Caco-2 (cell line): Measurements from ENCODE around the gene TMOD1. TPM values are rescaled to one million over a fixed set of nuclear protein-coding genes. Genes with fewer than 3 reads are reported as not detected.

Experiments used
- BruUV-seq: library from RNA; stranded (reverse); fragments of 400-500 nt; replicated peaks from 2 replicates; lab custom pipeline; 2021; lab: Mats Ljungman, UMichigan
- CTCF ChIA-PET: fragments of 300-600 bp; sonication (Branson Sonifier 250); formaldehyde crosslinking; loops from one replicate; lab custom pipeline; 2022; ENCODE audit warnings: antibody characterized with exemption; lab: Charles Lee
- POLR2A ChIA-PET: fragments of 300-600 bp; sonication (Branson Sonifier 250); formaldehyde crosslinking; loops from one replicate; lab custom pipeline; 2022; ENCODE audit warnings: antibody characterized with exemption; lab: Charles Lee
- DNase-seq, 2 experiments: peaks; one replicate each; pipeline versions ENCODE4 v3.0.0 to v3.0.0-alpha.2; 2020 to 2022
- H3K27me3 ChIP-seq: replicated peaks from 2 replicates; pipeline ENCODE4 v1.6.0; 2011; ENCODE audit warnings: low read length; ENCODE audit not compliant: control insufficient read depth, insufficient read depth
- H3K36me3 ChIP-seq: 2 replicates; pipeline ENCODE4 v1.5.1; 2011; ENCODE audit warnings: low read length; ENCODE audit not compliant: control insufficient read depth, insufficient read depth
- H3K4me1 ChIP-seq: fragments of 250-450 bp; sonication (Bioruptor Pico); 2 replicates; pipeline ENCODE4 v1.5.1; 2020; ENCODE audit warnings: mild to moderate bottlenecking
- H3K4me3 ChIP-seq: 2 replicates; pipeline ENCODE4 v1.5.1; 2011; ENCODE audit warnings: low read depth, mild to moderate bottlenecking, control low read depth, low read length
- H3K9me3 ChIP-seq: fragments of 250-450 bp; sonication (Bioruptor Pico); 2 replicates; pipeline ENCODE4 v1.5.1; 2020; ENCODE audit warnings: mild to moderate bottlenecking, moderate library complexity
- H3K27ac Mint-ChIP-seq: one replicate; pipeline ENCODE4 v1.8.0; 2022; ENCODE audit warnings: mixed read lengths; ENCODE audit not compliant: unreplicated experiment
- H3K27me3 Mint-ChIP-seq: one replicate; pipeline ENCODE4 v1.8.0; 2022; ENCODE audit warnings: mixed read lengths; ENCODE audit not compliant: insufficient read depth, unreplicated experiment
- H3K36me3 Mint-ChIP-seq: one replicate; pipeline ENCODE4 v1.8.0; 2022; ENCODE audit warnings: mild to moderate bottlenecking, mixed read lengths; ENCODE audit not compliant: insufficient read depth, unreplicated experiment
- H3K4me1 Mint-ChIP-seq: one replicate; pipeline ENCODE4 v1.8.0; 2022; ENCODE audit warnings: low read depth, mixed read lengths; ENCODE audit not compliant: unreplicated experiment
- H3K4me3 Mint-ChIP-seq: one replicate; pipeline ENCODE4 v1.8.0; 2022; ENCODE audit warnings: mild to moderate bottlenecking, moderate library complexity, mixed read lengths; ENCODE audit not compliant: unreplicated experiment
- H3K9me3 Mint-ChIP-seq: one replicate; pipeline ENCODE4 v1.8.0; 2022; ENCODE audit warnings: mixed read lengths; ENCODE audit not compliant: unreplicated experiment
- intact Hi-C: fragments of 100-400 bp; cut with micrococcal nuclease; formaldehyde crosslinking; loops from one replicate; pipeline ENCODE4 v1.10.0; 2022; ENCODE audit not compliant: unreplicated experiment
- total RNA-seq: library from RNA; stranded (reverse); gene quantifications from 2 replicates; pipeline ENCODE4 v1.2.3, GENCODE V29; 2022
- TF ChIP-seq, protein P1 (sequence below), 2 experiments: fragments of 200-600 bp in 1 of 2; IDR thresholded peaks; 1 replicate in 1 of 2; 2 replicates in 1 of 2; pipeline versions ENCODE4 v1.5.1 to v1.8.0; 2011 to 2022; ENCODE audit warnings: antibody characterized with exemption in 1 of 2, control low read depth in 1 of 2, inconsistent platforms in 1 of 2, low read depth in 1 of 2, low read length in 1 of 2, mild to moderate bottlenecking in 1 of 2, moderate library complexity in 1 of 2; ENCODE audit not compliant: insufficient read depth in 1 of 2, severe bottlenecking in 1 of 2, unreplicated experiment in 1 of 2

Gene TMOD1
- total RNA-seq, 1 experiment from 2014 or later, result 1.1 TPM

DNA sequence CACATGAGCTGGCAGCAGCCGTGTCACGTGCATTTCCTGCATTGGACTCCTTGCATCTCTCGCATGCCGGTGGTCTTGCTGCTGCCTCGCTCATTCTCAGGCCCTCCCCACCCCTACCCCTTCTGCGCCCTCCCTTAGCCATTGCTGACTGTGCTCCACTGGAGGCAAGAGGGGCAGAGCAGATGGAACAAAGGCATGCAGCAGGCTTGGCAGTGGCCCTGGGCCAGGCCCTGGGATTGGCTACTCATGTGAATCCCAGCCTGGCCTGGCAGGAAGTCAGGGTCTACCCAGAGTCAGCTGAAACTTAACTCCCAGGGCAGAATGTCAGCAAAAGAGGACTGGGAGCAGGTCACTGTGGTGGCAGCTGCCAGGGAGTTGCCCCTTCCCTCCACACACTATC is 69.4 kb downstream of the TMOD1 start:
- Mint-ChIP-seq H3K27me3 (no peaks in the 10 kb centered on the region), H3K27ac (no peak overlapping the region), H3K4me3 (no peak overlapping the region), H3K9me3 (no peaks in the 10 kb centered on the region), H3K36me3 (no peaks in the 10 kb centered on the region), H3K4me1 (no peaks in the 10 kb centered on the region)
- ChIA-PET POLR2A (no interaction called here), CTCF (no interaction called here)
- no TSS peak for BruUV-seq
- Histone ChIP-seq H3K27me3 (no peaks in the 10 kb centered on the region), H3K36me3 (no peaks in the 10 kb centered on the region), H3K9me3 (no peaks in the 10 kb centered on the region), H3K4me1 (no peaks in the 10 kb centered on the region), H3K4me3 (no peak overlapping the region)
- no peak for DNase-seq
- intact Hi-C loops, result no loop called here
- TF ChIP-seq, protein P1, sequence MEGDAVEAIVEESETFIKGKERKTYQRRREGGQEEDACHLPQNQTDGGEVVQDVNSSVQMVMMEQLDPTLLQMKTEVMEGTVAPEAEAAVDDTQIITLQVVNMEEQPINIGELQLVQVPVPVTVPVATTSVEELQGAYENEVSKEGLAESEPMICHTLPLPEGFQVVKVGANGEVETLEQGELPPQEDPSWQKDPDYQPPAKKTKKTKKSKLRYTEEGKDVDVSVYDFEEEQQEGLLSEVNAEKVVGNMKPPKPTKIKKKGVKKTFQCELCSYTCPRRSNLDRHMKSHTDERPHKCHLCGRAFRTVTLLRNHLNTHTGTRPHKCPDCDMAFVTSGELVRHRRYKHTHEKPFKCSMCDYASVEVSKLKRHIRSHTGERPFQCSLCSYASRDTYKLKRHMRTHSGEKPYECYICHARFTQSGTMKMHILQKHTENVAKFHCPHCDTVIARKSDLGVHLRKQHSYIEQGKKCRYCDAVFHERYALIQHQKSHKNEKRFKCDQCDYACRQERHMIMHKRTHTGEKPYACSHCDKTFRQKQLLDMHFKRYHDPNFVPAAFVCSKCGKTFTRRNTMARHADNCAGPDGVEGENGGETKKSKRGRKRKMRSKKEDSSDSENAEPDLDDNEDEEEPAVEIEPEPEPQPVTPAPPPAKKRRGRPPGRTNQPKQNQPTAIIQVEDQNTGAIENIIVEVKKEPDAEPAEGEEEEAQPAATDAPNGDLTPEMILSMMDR (IDR thresholded peaks at IDR 0.05; ENCODE audit: insufficient read depth in 1 of 2, low read depth in 1 of 2, low read length in 1 of 2, severe bottlenecking in 1 of 2, unreplicated experiment in 1 of 2), result no peak

DNA sequence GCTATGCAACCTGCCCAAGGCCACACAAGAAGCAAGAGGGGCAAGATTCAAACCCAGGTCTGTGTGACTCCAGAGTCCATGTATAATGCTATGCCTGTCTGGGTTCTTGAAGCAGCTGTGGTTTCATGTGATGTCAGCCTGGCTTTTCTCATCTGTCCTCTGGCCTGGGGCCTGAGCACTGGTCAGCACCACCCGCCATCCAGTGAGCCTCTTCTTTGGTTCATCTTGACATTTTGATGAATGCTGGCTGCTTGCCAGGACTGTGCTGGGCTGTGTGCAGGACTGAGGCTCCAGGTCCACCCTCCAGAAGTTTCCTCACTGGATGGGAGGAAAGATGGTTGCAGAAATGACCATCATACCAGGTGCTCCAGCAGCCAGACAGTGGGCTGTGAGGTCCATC is 70.2 kb downstream of the TMOD1 start:
- H3K27ac Mint-ChIP-seq, result no peak overlapping the region
- no peaks in the 10 kb centered on the region for H3K27me3 ChIP-seq
- H3K4me3 Mint-ChIP-seq, result no peak overlapping the region
- no peaks in the 10 kb centered on the region for H3K36me3 ChIP-seq
- no peaks in the 10 kb centered on the region for H3K9me3 Mint-ChIP-seq
- DNase-seq, result no peak
- ChIA-PET POLR2A (no interaction called here), CTCF (no interaction called here)
- H3K4me1 Mint-ChIP-seq, result no peaks in the 10 kb centered on the region
- H3K36me3 Mint-ChIP-seq, result no peaks in the 10 kb centered on the region
- no peaks in the 10 kb centered on the region for H3K27me3 Mint-ChIP-seq
- intact Hi-C loops, result no loop called here
- TF ChIP-seq, protein P1 (IDR thresholded peaks at IDR 0.05; ENCODE audit: insufficient read depth in 1 of 2, low read depth in 1 of 2, low read length in 1 of 2, severe bottlenecking in 1 of 2, unreplicated experiment in 1 of 2), result no peak
- H3K9me3 ChIP-seq, result no peaks in the 10 kb centered on the region
- no peaks in the 10 kb centered on the region for H3K4me1 ChIP-seq
- no peak overlapping the region for H3K4me3 ChIP-seq
- BruUV-seq, result no TSS peak

DNA sequence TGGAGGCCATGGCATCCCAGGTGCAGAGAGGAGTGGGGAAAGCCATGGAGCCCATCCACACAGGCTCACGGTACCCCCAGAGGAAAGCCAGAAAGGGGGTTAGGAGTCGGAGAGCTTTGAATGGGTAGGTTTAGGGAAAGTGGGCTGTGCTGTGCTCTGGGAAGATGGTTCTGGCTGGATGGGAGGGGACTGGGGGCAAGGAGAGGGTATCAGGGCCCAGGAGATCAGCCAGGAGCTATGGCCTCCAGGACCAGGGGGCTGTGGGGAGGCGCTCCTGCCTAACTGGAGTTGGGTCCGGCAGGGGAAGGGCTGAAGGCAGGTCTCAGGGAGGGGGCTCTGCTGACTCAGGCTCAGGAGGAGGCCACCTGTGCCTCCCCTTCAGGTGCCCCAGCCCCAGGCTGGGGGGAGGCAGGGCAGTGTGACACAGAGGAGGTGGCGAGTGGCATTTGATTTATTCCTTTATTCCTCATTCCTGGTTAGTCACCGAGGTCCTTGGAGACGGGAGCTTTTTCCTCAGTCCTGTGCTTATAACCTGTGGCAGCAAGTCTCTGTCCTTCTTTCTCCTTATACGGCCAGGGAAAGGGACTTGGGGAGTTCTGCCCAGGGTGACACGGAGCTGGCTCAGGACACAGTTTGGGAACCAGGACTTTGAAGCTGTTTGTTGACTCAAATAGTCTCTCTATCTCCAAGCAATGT is 70.9 kb downstream of the TMOD1 start:
- Mint-ChIP-seq H3K36me3 (no peaks in the 10 kb centered on the region), H3K9me3 (no peaks in the 10 kb centered on the region), H3K27ac (no peak overlapping the region), H3K4me1 (no peaks in the 10 kb centered on the region), H3K4me3 (no peak overlapping the region), H3K27me3 (no peaks in the 10 kb centered on the region)
- intact Hi-C loops, result no loop called here
- no peaks in the 10 kb centered on the region for H3K27me3 ChIP-seq
- H3K4me3 ChIP-seq, result no peak overlapping the region
- no peak for DNase-seq
- H3K9me3 ChIP-seq, result no peaks in the 10 kb centered on the region
- H3K4me1 ChIP-seq, result no peaks in the 10 kb centered on the region
- CTCF ChIA-PET, result interaction anchor here (1.1 kb wide), 1 partner anchor 71 kb away, joined by 4 read pairs; the partner anchor contains the start of gene TMOD1
- no TSS peak for BruUV-seq
- TF ChIP-seq, protein P1 (IDR thresholded peaks at IDR 0.05; ENCODE audit: insufficient read depth in 1 of 2, low read depth in 1 of 2, low read length in 1 of 2, severe bottlenecking in 1 of 2, unreplicated experiment in 1 of 2), result no peak
- no peaks in the 10 kb centered on the region for H3K36me3 ChIP-seq
- POLR2A ChIA-PET, result no interaction called here
